ENCODE data around the gene SAMD14.
A peak's percentile ranks its signal among the peaks of the same experiment; 100 is the strongest.

The SAMD14 gene

GRCh38 chr17:50164697-50164988, 34.7 kb upstream of the SAMD14 start:
- no peak for DNase-seq

GRCh38 chr17:50163843-50164696, 34.1 kb upstream of the SAMD14 start:
- no peak for DNase-seq

- no peak for DNase-seq
Observed at GRCh38 chr17:50162466-50163254, 32.7 kb upstream of the SAMD14 start.

GRCh38 chr17:50161911-50162288, 31.9 kb upstream of the SAMD14 start:
- no peak for DNase-seq

- DNase-seq: peak; percentile 91
Observed at GRCh38 chr17:50161023-50161910, 31.3 kb upstream of the SAMD14 start.

- no peak for DNase-seq
Observed at GRCh38 chr17:50157891-50158290, 27.9 kb upstream of the SAMD14 start.

GRCh38 chr17:50155115-50155819, 25.3 kb upstream of the SAMD14 start:
- DNase-seq: no peak

GRCh38 chr17:50154604-50155003, 24.6 kb upstream of the SAMD14 start:
- DNase-seq: no peak

- no peak for DNase-seq
Observed at GRCh38 chr17:50153650-50154575, 24.0 kb upstream of the SAMD14 start.

- DNase-seq: no peak
Observed at GRCh38 chr17:50152736-50153135, 22.8 kb upstream of the SAMD14 start.

- DNase-seq: peak; percentile 83
Observed at GRCh38 chr17:50151937-50152547, 22.1 kb upstream of the SAMD14 start.

- peak; percentile 72 for DNase-seq
Observed at GRCh38 chr17:50151041-50151936, 21.3 kb upstream of the SAMD14 start.

- no peak for DNase-seq
Observed at GRCh38 chr17:50150354-50151040, 20.5 kb upstream of the SAMD14 start, which contains the start of gene PPP1R9B. PPP1R9B (minus strand) TSS chr17:50150677; CDS start chr17:50150513, 164 bp downstream.

- peak; percentile 6 for DNase-seq
Observed at GRCh38 chr17:50149417-50150353, 19.7 kb upstream of the SAMD14 start.

- DNase-seq: no peak
Observed at GRCh38 chr17:50149091-50149416, 19.1 kb upstream of the SAMD14 start.

GRCh38 chr17:50148226-50149090, 18.5 kb upstream of the SAMD14 start:
- DNase-seq: peak; percentile 46

GRCh38 chr17:50147841-50148225, 17.9 kb upstream of the SAMD14 start:
- DNase-seq: no peak

Data from NCI-H1105 treated with DMSO at 0.1 percent for 48 hours (cell line).